ENCODE measurements around the gene TEDDM1. TPM values are rescaled to one million over a fixed set of nuclear protein-coding genes. Genes with fewer than 3 reads are reported as not detected.

Gene TEDDM1
- total and polyA plus RNA-seq, 8 donors = not detected

GRCh38 chr1:182348961-182349747 lies 51.3 kb downstream of the TEDDM1 start:
- Histone ChIP-seq H3K9me3 (no peaks in the 10 kb centered on the region), H3K36me3 (no peaks in the 10 kb centered on the region), H3K4me1 (peaks cover 9 to 19% (median 12%) of the 10 kb centered on the region in 4 donors), H3K27me3 (no peaks in the 10 kb centered on the region), H3K4me3 (no peak overlapping the region), H3K27ac (peak overlapping the region in 4 of 5 donors; percentile 23 to 73 (median 58))
- TF ChIP-seq EP300 (IDR thresholded peaks at IDR 0.05) = peak; percentile 82
- TF ChIP-seq POLR2A (IDR thresholded peaks at IDR 0.05) = no peak
- peak in 2 of 3 donors; percentile 75 to 77 for TF ChIP-seq POLR2AphosphoS5 (IDR thresholded peaks at IDR 0.05)
- 66 to 77% (median 72%) methylated on average over 6 of the region's 6 CpGs for WGBS, 5 donors
- DNase-seq = no peak
- intact Hi-C loops (cut with DNase I; ENCODE audit: low total_unique reads) = no loop called here

Other genes starting within 250 kb of the TEDDM1 start
- 1,000 to 10,000 TPM in 4 of 5 donors, 100 to 1,000 TPM in 1; 102 to 1,958 (median 1,662) TPM for gene GLUL, start 8.9 kb downstream of the TEDDM1 start, total RNA-seq
- gene GLUL, start 8.9 kb downstream of the TEDDM1 start, polyA plus RNA-seq = 1,000 to 10,000 TPM in 2 of 3 donors, 100 to 1,000 TPM in 1; 763 to 1,536 (median 1,525) TPM
- not detected for gene RGSL1, start 49.5 kb upstream of the TEDDM1 start, total RNA-seq
- not detected for gene RGSL1, start 49.5 kb upstream of the TEDDM1 start, polyA plus RNA-seq
- gene RNASEL, start 188.6 kb upstream of the TEDDM1 start, total RNA-seq = 10 to 100 TPM in 1 of 5 donors, 1 to 10 TPM in 4; 4.3 to 11.1 (median 8.0) TPM
- 1 to 10 TPM; 3.2 to 4.7 (median 4.5) TPM for gene RNASEL, start 188.6 kb upstream of the TEDDM1 start, polyA plus RNA-seq
- 10 to 100 TPM in 1 of 5 donors, 1 to 10 TPM in 2, under 1 TPM in 1, not detected in 1; 0.58 to 29.0 (median 3.2) TPM for gene RGS16, start 203.7 kb upstream of the TEDDM1 start, total RNA-seq
- gene RGS16, start 203.7 kb upstream of the TEDDM1 start, polyA plus RNA-seq = 1 to 10 TPM; 1.3 to 2.1 (median 1.9) TPM

All from stomach (tissue), 9 donors.